Stimulated activated CD8-positive, alpha-beta memory T cell treated with anti-CD3 and anti-CD28 coated beads, Interleukin-4, amount 100 ng/mL, for 24 hours (primary cell): ENCODE data around the gene KRTAP5-4.
A peak's percentile ranks its signal among the peaks of the same experiment; 100 is the strongest.
"Not testable (repeated sequence)": the region's sequence is repeated elsewhere in the genome, so short reads cannot be mapped to it uniquely, and the experiment has no call there.

Source experiments
- DNase-seq: peaks from one replicate; pipeline ENCODE4 v3.0.0-alpha.2; 2020; ENCODE audit warnings: low read depth

KRTAP5-4 gene

DNA sequence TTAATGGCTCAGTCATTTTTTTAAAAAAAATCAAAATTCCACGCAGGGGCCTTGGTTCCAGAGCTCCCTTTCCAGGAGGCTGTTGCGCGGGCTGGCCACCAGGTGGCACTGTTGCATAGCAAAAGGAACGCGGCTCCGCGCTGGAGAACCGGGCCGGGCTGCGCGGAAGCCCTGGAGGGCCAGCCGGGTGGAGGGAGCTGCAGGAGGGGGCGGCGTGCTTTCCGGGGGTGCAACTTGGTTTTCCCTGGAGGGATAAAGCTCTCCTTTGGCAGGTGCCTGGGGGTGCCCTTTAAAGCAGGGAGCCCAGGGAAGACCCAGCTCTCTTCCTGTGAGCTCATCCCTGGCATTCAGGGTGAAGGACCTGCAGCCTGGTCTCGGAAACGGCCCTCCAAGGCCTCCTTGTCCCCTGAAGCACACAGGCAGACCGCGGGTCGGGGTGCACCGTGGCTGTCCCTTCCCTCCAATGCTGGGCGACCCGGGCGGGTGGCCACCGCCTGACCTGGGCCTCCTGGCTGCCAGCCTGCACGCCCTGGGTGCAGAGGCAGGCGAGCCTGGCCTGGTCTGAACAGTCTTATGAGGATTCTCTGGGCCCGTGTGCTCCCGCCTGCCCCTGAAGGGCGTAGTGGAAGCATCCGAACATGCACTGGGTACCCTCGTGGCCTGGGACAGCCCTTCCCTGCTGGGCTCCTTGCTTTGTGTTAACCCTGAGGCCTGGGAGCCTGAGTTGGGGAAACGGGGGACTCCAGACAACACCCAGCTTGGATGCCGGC, 31.0 kb upstream of the KRTAP5-4 start:
- DNase-seq = peak; percentile 61

DNA sequence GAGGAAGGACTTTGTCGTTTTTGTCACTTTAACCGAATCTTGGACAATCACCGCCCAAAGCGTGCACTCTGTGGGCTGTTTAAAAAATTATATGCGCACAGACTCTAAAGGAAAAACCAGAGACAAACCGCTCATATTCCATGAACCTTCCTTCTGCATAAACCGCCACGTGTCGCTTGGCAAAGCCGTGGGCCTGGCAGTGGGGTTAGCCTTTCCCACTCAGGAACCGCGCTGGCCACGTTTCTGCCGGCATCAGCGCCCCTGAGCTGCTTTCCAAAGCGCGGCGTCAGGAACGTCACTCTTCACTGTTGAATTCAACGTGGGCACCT, 30.5 kb upstream of the KRTAP5-4 start:
- DNase-seq = no peak

DNA sequence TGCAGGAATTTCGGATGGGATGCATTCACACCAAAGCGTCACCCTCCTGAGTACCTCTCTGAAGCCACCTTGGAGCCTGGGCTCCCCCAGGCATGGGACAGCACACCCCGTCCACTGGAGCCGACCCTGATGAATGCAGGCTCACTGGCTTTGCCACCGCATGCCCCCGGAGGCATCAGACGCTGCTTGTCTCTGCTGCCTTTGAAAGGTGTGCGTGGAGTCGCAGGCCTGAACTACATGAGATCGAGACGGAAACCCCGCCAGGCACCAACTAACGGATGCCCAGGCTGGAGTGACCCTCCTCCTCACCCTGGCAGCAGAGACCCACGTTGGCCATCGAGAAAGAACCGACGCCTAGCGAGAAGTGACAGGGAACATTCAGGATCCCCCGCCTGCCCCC, 30.1 kb upstream of the KRTAP5-4 start:
- DNase-seq = no peak

DNA sequence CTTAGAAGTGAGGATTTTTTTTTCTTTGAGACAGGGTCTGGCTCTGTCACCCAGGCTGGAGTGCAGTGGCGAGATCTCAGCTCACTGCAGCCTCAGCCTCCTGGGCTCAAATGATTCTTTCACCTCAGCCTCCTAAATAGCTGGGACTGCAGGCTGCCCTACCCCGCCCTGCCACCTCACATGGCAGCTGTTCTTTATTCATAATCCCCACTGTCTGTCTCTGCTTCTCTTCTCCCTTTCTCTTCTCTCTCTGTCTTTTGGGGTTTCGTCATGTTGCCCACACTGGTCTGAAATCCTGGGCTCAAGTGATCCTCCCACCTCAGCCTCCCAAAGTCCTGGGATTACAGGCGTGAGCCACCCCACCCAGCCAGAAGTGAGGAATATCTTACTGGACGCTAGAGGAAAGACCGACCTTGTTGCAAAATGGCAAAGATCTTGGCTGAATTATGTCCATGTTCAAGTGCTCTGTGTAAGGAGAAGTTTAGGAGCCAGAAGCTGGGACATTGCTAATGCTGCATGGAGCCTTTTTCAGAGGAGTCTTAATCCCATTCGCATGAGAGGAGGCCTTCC, 29.6 kb upstream of the KRTAP5-4 start:
- no peak for DNase-seq

DNA sequence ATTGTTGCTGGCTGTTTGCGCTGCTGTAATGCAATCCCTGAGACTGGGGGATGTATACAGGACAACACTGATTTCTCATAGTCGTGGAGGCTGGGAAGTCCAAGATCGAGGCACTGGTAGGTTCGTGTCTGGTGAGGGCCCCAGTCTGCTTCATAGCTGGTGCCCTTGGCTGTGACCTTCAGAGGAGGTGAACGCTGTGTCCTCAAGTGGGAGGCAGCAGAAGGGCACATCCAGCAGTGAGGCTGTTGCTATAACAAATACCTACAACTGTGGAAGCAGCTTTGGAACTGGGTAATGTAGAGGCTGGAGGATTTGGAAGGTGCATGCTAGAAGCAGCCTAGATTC, 29.0 kb upstream of the KRTAP5-4 start:
- DNase-seq = no peak

DNA sequence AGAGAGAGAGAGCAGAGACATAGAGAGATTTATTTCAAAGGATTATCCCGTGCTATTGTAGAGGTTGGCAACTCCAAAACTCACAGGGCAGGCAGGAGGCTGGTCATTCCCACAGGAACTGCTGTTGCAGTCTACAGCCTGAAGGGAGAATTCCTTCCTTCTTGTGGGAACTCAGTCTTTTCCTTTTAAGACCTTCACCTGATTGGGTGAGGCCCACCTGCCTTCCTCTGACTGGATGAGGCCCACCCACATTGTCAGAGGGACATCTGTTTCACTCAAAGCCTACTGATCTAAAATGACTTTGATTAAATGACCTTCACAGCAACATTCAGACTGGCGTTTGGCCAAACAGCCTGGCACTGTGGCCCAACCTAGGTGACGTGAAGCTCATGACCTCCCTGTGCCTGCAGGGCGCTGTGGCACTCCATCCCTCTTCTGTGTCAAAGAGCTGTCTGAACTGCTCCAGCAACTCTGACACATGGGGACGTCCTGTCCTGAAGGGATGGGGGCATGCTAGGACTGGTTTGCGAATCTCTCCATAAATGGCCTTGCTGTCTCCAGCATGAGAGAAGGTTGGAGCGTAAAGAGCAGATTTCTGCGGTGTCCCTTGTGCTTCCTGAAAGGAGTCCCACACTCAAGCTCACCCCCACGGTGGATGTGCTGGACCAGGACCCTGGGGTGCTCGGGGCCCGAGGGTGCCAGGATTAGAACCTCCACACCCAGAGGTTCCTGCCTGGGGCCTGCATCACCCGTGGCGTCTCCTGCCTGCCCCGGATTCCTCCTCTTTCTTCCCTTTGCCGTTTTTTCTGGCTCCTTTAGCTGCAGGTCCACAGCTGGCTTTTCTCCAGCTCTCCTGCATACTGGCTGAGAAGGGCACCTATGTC, 28.3 kb upstream of the KRTAP5-4 start:
- no peak for DNase-seq

DNA sequence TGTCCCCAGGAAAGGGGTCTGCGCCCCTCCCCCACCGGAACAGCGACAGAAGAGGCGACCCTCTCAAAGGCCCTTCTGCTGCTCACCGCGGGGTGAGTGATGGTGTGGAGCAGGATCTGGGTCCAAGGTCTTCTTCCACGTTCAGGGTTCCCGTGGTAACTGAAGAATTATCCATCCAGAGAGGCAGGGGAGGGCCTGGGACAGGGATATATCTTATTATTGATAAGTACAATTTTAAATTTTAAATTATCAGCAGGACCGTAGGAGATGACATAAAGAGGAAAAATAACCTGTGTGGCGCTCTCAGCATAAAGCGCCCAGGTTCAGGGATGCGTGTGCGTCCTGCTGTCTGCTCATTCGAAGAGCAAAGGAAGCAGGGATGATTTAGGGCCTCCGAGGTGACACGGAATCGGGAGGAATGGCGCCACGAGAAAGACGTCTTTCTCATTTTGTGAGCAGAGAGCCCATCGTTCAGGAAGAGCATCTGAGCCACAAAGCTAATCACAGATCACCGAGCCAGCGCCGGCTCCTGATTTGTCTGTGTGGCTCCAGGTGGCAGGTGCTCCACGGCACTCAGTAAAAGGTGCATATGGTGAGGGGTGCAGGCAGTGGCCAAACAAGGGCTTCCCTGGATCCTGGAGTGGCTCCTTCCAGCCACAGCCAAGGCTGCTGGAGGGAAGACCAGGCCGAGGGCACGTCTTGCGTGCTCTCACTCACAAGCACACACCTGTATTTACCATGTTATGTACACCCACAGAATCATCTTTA, 26.9 kb upstream of the KRTAP5-4 start:
- no peak for DNase-seq

DNA sequence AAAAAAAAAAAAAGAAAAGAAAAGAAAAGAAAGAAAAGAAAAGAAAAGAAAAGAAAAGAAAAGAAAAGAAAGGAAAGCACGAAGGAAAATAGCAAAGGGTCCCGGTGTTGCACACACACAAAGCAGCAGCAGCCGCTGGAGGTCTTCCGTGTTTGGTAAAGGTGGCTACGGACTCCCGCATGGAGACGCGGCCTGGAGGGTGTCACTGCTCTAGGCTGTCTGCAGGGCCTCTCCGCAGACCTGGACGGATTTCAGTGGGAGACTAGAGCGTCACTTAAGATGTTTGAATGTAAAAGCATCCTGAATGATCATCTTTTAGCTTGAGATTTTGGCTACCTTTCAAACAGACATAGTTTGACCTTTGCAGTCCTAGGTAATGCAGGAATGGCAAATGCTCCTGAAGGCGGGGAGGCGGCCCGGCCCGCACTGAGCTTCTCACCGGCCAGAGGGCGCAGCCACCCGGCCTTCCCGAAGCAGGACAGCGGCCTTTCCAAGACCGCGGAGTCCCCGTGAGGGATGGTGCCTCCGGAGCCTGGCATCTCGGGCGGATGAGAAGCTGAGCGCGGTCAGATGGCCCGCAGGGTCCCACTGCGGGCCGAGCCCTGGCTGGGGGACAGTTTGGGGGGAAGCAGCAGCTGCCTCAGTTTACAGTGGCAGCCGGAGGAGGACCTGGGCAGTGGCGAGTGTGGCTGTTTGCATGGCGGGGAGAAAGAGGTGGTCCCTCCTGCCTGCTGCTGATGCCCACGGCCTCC, 26.1 kb upstream of the KRTAP5-4 start:
- no peak for DNase-seq

DNA sequence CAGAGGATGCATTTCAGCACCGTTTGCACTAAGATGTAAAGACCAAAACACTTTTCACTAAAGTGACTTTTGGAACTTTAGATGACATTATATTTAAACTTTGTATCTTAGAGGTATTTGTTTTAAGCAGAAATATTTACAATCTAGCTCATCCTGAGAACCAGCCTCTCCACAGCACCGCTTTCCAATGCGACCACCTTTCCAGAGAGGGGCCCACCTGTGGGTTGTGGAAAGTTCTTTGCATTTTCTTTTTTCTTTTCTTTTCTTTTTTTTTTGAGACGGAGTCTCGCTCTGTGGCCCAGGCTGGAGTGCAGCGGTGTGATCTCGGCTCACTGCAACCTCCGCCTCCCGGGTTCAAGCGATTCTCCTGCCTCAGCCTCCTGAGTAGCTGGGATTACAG, 24.6 kb upstream of the KRTAP5-4 start:
- DNase-seq = not testable (repeated sequence)

DNA sequence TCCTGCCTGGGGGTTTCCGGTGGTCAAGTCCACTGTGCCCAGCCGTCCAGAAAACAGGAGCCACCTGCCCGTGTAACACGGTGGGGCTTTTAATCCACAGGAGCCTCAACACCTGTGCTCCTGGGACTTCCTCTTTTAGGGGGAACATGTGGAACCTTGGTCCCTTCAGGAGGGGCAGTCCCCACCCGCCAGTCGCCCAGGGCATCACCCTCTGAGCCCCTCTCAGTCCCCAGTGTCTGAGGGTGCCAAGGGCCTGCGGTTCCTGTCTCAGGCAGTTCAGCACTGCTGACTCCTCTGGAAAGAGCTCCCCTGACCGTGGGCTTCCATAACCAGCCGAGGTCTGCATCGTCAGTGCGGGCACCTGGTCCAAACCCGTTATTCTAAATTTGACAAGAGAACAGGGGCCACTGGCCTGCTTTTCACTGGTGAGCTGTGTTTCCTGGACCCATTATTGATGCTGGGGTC, 23.5 kb upstream of the KRTAP5-4 start:
- no peak for DNase-seq

DNA sequence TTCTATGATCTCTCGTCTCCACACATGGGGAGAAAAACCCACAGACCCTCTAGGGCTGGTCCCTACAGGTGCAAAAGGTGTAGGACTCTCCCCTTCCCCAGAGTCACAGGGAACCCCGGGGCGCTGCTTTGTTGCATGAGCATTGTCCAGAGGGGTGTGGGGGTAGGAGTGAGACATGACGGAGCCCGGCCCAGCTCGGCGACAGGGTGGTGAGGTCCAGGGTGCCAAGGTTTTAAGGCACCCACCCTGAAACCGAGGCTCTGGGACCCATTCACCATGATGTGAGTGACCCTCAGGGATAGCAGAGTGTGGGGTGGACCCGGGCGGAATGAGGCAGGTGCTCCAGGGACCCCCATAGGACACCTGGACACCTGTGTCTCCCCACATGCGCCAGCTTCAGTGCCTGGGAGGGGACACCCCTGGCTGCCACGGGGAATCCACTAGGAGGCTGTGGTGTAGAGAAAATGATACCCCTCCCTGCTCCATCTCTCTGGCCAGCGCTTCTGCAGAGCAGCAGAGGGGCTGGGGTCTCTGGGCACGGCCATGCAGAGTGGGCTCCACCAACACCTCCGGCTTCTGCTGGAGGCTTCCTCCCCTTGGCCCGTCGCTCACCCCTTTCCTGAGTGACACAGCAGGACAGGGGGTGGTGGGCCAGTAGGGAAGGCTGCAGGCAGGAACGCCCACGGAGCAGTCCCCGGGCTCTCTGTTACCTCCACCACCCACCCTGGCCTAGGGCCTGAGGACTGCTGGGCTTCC, 22.8 kb upstream of the KRTAP5-4 start:
- no peak for DNase-seq

DNA sequence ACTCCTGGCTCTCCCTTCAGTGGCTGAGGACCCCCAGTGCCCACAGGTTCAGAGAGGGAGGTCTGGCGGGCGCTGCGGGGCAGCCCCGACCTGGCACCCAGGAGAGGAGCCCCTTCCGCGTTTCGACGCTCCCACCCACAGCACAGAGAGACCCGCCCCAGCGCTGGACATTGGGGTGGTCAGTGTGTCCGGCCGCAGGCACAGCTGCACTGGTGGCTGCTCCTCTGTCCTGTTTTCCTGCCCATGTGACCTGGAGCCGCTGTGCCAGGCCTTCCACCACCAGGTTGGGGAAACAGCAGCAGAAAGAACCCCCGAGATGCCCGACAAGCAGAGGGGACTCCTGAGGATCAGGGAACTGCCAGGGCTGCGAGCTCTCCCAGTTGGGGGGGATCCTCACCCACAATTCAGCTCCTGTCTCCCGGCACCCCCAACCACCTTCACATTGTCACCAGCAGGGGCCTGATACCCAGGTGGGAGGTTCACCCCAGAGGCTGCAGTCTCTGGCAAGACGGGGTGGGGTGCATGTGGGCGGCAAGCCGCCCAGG, 21.3 kb upstream of the KRTAP5-4 start:
- no peak for DNase-seq

DNA sequence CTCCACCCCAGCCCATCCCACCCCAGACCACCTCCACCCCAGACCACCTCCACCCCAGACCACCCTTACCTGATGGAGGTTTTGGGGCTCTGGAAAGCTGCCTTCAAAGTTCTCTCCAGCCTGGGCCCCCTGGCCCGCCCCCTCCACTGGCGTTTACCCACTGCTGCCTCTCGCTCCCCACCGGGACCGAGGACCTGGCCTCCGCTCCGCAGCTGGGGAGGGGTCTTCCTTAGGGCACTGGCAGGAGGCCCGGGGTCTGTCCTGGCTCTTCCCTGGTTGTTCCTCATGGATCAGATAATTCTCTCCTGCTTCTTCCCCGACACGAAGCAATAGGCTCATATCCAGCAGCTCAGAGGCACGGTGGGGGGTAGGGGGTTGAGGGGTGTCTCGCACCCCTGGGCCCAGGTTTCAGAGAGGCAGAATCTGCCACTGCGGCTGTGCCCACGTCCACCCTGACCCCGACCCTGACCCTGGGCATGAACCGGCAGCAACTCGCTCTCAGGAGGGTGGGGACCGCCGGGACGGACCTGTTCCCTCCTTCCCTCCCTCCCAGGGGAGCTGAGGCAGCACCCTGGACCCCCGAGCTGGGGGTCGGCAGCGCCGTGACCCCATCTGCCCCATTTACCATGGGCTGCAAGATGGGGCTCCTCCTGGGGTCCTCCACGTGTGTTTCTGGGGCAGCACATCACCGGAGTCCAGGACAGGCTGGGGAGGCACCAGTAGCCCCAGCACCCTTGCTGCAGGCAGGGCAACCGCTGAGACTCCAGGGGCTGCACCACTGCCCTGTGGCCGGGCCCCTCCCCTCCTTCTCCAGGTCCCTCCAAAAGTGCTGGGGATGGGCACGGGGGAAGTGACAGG, 20.6 kb upstream of the KRTAP5-4 start:
- no peak for DNase-seq

DNA sequence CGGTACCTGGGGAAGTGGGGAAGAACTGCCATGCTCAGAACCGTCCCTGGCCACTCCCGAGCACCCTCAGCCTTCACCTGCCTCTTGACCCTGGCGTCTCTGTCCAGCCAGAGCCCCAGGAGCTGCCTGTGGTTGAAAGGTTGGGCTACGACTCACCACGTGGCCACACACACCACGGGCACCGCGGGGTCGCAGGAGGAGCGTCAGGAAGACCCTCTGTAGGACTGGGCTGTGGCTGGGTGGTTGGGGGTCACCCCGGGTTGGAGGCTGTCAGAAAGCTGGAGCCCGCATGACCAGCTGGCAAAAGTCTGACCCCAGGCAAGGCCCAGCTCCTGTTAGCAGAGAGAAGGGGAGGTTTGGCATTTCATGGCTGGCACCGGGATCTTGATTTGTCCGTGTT, 19.2 kb upstream of the KRTAP5-4 start:
- DNase-seq = no peak

DNA sequence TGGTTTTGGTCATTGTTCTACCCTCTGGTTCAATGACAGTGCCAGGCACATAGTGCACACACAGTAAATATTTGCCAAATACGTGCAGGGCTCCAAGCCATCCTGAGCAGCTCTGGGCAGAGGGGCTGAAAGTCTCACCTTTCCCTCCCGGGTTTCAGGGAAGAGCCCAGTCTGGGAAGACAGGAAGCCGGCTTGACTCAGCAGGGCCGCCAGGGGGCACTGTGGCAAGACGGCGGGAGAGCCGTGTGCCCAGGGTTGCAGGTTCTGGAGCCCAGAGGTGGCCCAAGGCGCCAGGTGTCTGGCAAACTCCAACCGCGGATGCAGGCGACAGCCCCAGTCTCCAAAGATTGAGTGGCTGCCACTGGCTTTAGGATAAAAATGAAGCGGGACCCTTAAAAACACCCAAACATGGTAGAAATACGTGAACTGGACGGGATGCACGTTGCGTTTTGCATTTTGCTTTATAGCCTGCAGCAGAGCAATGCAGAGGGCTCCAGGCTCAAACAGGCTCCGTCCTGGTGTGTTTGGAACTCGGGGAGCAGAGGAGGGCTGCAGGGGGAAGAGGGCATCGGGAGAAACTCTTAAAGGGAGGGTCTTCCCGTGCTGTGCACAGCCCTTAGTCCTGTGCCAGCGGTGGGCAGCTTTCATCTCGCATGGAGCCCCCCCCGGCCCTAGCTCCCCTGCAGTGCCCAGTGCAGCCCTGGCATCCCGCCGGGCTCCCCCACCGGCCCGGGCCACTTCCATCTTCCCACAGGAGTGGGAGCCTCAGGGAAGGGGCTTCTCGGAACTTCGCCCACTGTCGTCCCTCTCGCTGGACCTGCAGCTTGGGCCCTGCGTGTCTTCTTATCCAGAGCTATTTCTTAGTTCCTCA, 18.4 kb upstream of the KRTAP5-4 start:
- no peak for DNase-seq

DNA sequence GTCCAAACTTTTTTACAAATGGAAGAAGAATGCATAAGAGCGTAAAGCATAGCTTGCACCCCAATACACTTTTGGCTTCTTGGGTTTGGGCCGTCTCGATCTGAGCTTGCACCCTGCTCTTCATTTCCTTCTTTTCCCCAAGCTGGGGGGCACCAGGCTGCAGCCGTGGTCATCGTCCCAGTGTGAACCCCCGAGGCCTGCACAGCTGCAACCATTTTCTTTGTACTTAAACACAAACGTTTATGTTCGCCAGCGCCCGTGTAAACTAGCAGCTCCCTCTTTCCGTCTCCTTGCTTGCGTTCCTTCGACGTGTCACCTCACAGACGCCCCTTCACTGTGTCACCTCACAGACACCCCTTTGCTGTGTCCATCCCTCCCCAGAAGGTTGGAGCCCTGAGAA, 17.7 kb upstream of the KRTAP5-4 start:
- no peak for DNase-seq

DNA sequence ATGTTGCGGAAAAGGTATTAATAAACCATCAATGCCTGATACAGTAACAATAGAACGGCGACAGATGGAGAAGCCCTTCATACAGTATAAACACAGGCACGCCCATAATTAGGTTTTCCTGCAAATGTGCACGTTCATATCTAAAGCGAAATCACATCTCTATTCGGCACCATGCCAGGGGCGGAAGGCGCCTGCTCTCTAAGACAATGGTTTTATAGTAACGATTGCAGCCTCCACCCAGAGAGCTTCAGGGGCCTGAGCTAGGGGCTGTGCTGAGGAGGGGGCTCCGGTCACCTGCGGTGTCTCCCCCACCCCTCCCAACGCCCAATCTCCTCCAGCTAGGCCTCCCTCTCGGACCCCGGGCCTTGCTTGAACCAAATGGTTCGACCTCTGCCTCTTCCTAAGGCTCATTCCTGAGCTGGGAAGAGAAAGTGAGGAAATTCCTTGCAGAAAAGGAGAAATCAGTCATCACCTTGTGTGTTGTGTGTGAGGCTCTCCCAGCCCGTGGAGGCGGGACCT, 17.2 kb upstream of the KRTAP5-4 start:
- no peak for DNase-seq

DNA sequence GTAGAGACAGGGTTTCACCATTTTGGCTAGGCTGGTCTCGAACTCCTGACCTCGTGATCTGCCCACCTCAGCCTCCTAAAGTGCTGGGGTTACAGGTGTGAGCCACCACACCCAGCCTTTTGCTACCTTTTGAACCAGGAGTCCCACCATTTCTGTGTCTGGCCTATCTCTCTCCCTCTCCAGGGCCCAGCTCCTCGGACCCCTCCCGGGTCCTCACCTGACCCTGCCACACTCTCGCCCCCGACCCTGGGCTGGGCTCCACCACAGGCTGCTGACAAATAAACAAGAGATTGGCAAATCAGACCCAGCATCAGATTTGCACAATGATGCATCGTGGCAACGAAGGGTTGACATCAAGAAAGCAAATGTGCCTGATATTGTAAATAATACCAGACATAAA, 16.4 kb upstream of the KRTAP5-4 start:
- DNase-seq = no peak
